K562 (cell line): ENCODE data around the gene KRTAP10-4. TPM values are rescaled to one million over a fixed set of nuclear protein-coding genes. Genes with fewer than 3 reads are reported as not detected.

Experiments
- ATAC-seq: fragments of 200-7000 bp; cut with Tn5 transposase; 3 replicates; pipeline ENCODE4 v1.9.1; 2020; ENCODE audit warnings: moderate library complexity
- BruUV-seq: library from RNA; stranded (reverse); fragments of 400-500 nt; replicated peaks from 2 replicates; lab custom pipeline; 2021; lab: Mats Ljungman, UMichigan
- CTCF ChIA-PET: fragments of 300-600 bp; formaldehyde crosslinking; extraction: SDS; loops from one replicate; lab custom pipeline; 2021; ENCODE audit warnings: low intra/inter-chr PET ratio; lab: Yijun Ruan, JAX
- POLR2A ChIA-PET: fragments of 300-600, 350-650 bp; sonication (Branson Sonifier 250); formaldehyde crosslinking; extraction: SDS; loops from one replicate; lab custom pipeline; 2021; ENCODE audit warnings: antibody characterized with exemption, inconsistent platforms; lab: Yijun Ruan, JAX
- DNase-seq, 4 experiments: peaks; one replicate each; pipeline versions ENCODE4 v3.0.0 to v3.0.0-alpha.2; 2011 to 2018; ENCODE audit warnings: low spot score in 3 of 4, mixed read lengths in 3 of 4; ENCODE audit errors: extremely low read depth in 1 of 4
- FAIRE-seq: peaks from 2 replicates; lab custom pipeline; 2011; peaks lifted over from hg19 to GRCh38; lab: Jason Lieb, UNC
- H2AFZ ChIP-seq: 2 replicates; pipeline ENCODE4 v1.6.0; 2011; ENCODE audit warnings: low read depth, low read length, control low read depth, inconsistent platforms
- H3K27ac ChIP-seq: fragments of 200-600 bp; 3 replicates; pipeline ENCODE4 v1.8.0; 2011; ENCODE audit warnings: low read depth, mild to moderate bottlenecking, control low read depth, inconsistent platforms, low read length, moderate library complexity, mixed read lengths; ENCODE audit errors: extremely low read depth
- H3K27me3 ChIP-seq, 2 experiments: fragments of 300-600 bp in 1 of 2; 2 replicates in 1 of 2; 3 replicates in 1 of 2; pipeline versions ENCODE4 v1.6.0 to v1.8.0; 2011; ENCODE audit warnings: inconsistent platforms in 2 of 2, low read length in 2 of 2, mild to moderate bottlenecking in 1 of 2, mixed read lengths in 1 of 2, moderate library complexity in 1 of 2; ENCODE audit not compliant: control insufficient read depth in 2 of 2, insufficient read depth in 2 of 2
- H3K36me3 ChIP-seq: fragments of 300-600 bp; 3 replicates; pipeline ENCODE4 v1.8.0; 2011; ENCODE audit warnings: mild to moderate bottlenecking, low read length, inconsistent platforms; ENCODE audit not compliant: control insufficient read depth, insufficient read depth
- H3K4me1 ChIP-seq, 2 experiments: fragments of 200-600 bp in 1 of 2; replicated peaks in 1 of 2; 2 replicates in 1 of 2; 3 replicates in 1 of 2; pipeline versions ENCODE4 v1.5.1 to v1.8.0; 2011; ENCODE audit warnings: inconsistent platforms in 2 of 2, low read length in 2 of 2, mild to moderate bottlenecking in 1 of 2, mixed read lengths in 1 of 2, moderate library complexity in 1 of 2; ENCODE audit not compliant: control insufficient read depth in 2 of 2, insufficient read depth in 2 of 2
- H3K4me2 ChIP-seq: 2 replicates; pipeline ENCODE4 v1.6.1; 2011; ENCODE audit warnings: low read length, control low read depth, inconsistent platforms, mixed read lengths; ENCODE audit not compliant: insufficient read depth
- H3K4me3 ChIP-seq: fragments of 200-600 bp; sonication (generic), shearing (Covaris generic); 2 replicates; pipeline ENCODE4 v1.5.1; 2016; ENCODE audit warnings: control low read depth, inconsistent platforms
- H3K79me2 ChIP-seq: fragments of 200-600 bp; 3 replicates; pipeline ENCODE4 v1.8.0; 2011; ENCODE audit warnings: low read length, inconsistent platforms; ENCODE audit not compliant: control insufficient read depth, insufficient read depth
- H3K9ac ChIP-seq, 2 experiments: 2 replicates each; pipeline versions ENCODE4 v1.6.0 to v1.6.1; 2011; ENCODE audit warnings: low read depth in 2 of 2, low read length in 2 of 2, control low read depth in 1 of 2, inconsistent platforms in 1 of 2, mild to moderate bottlenecking in 1 of 2, mixed read lengths in 1 of 2; ENCODE audit not compliant: insufficient read depth in 1 of 2
- H3K9me1 ChIP-seq: one replicate; pipeline ENCODE4 v1.6.0; 2011; ENCODE audit warnings: inconsistent platforms, mild to moderate bottlenecking, low read length, moderate library complexity; ENCODE audit not compliant: control insufficient read depth, insufficient read depth
- H3K9me3 ChIP-seq: replicated peaks from 2 replicates; pipeline ENCODE4 v1.5.1; 2011; ENCODE audit warnings: low read depth, low read length, inconsistent platforms; ENCODE audit not compliant: control insufficient read depth, insufficient read depth
- H4K20me1 ChIP-seq: replicated peaks from 2 replicates; pipeline ENCODE4 v1.6.1; 2011; ENCODE audit warnings: low read length, inconsistent platforms, mixed read lengths; ENCODE audit not compliant: control insufficient read depth, insufficient read depth
- BACH1 ChIP-seq: fragments of 200-800 bp; sonication (Bioruptor generic); IDR thresholded peaks from 2 replicates; pipeline ENCODE4 v1.6.1; 2016; ENCODE audit warnings: missing genetic modification characterization, missing compliant biosample characterization
- CBFB ChIP-seq: sonication (generic); formaldehyde crosslinking; IDR thresholded peaks from 2 replicates; pipeline ENCODE4 v1.4.0; 2020; ENCODE audit warnings: mild to moderate bottlenecking, missing genetic modification reagents
- CBX2 ChIP-seq: fragments of 200-600 bp; sonication (generic); IDR thresholded peaks from one replicate; pipeline ENCODE4 v1.6.1; 2012; ENCODE audit warnings: mild to moderate bottlenecking, low read length, inconsistent platforms; ENCODE audit not compliant: insufficient read depth, poor library complexity, severe bottlenecking
- CTBP1 ChIP-seq: fragments of 450-650 bp; IDR thresholded peaks from 2 replicates; pipeline ENCODE4 v1.6.1; 2016; ENCODE audit warnings: borderline replicate concordance
- EHMT2 ChIP-seq: fragments of 450-650 bp; IDR thresholded peaks from 2 replicates; pipeline ENCODE4 v1.6.1; 2018; ENCODE audit warnings: antibody characterized with exemption
- EP400 ChIP-seq: fragments of 450-650 bp; IDR thresholded peaks from 2 replicates; pipeline ENCODE4 v1.6.1; 2017; ENCODE audit warnings: antibody characterized with exemption, mild to moderate bottlenecking, moderate library complexity
- FOXK1 ChIP-seq: sonication (generic); formaldehyde crosslinking; IDR thresholded peaks from 2 replicates; pipeline ENCODE4 v1.8.0; 2022; ENCODE audit warnings: missing genetic modification reagents, mild to moderate bottlenecking, borderline replicate concordance
- FUS ChIP-seq: fragments of 200-400 bp; formaldehyde crosslinking; optimal IDR thresholded peaks from 2 replicates; pipeline ENCODE3; 2017; ENCODE audit warnings: low read depth, low read length
- IRF2 ChIP-seq: sonication (generic); formaldehyde crosslinking; IDR thresholded peaks from 2 replicates; pipeline ENCODE4 v1.8.1; 2022; ENCODE audit warnings: mild to moderate bottlenecking, missing genetic modification reagents
- MED1 ChIP-seq: sonication (generic); formaldehyde crosslinking; IDR thresholded peaks from 2 replicates; pipeline ENCODE4 v1.8.1; 2023; ENCODE audit warnings: missing genetic modification reagents, borderline replicate concordance
- NFXL1 ChIP-seq: fragments of 450-650 bp; formaldehyde crosslinking; IDR thresholded peaks from 2 replicates; pipeline ENCODE4 v1.4.0; 2021; ENCODE audit warnings: mild to moderate bottlenecking
- PML ChIP-seq: IDR thresholded peaks from 2 replicates; pipeline ENCODE4 v1.6.1; 2012; ENCODE audit warnings: low read length, inconsistent platforms
- PREB ChIP-seq: sonication (generic); formaldehyde crosslinking; IDR thresholded peaks from 2 replicates; pipeline ENCODE4 v1.8.1; 2023; ENCODE audit warnings: mild to moderate bottlenecking, missing genetic modification reagents
- SMARCB1 ChIP-seq: IDR thresholded peaks from 2 replicates; pipeline ENCODE4 v1.6.1; 2011; ENCODE audit warnings: improper control_type of control experiment, low read depth; ENCODE audit not compliant: insufficient read length
- SP1 ChIP-seq: sonication (generic); formaldehyde crosslinking; IDR thresholded peaks from 2 replicates; pipeline ENCODE4 v1.8.1; 2022; ENCODE audit warnings: mild to moderate bottlenecking, missing genetic modification reagents
- TBP ChIP-seq: optimal IDR thresholded peaks from 2 replicates; pipeline ENCODE3; 2011; ENCODE audit warnings: low read depth, low read length, improper control_type of control experiment
- TRIM24 ChIP-seq, 2 experiments: fragments of 450-650 bp; IDR thresholded peaks; 2 replicates each; pipeline ENCODE4 v1.6.1; 2016
- ZC3H11A ChIP-seq: IDR thresholded peaks from 2 replicates; pipeline ENCODE4 v1.6.1; 2012; ENCODE audit warnings: low read depth, low read length, improper control_type of control experiment
- ZNF263 ChIP-seq: sonication (generic); formaldehyde crosslinking; IDR thresholded peaks from 2 replicates; pipeline ENCODE4 v1.8.0; 2022; ENCODE audit warnings: mild to moderate bottlenecking, missing genetic modification reagents, borderline replicate concordance
- WGBS: fragments of 100-300 bp; shearing (Covaris generic); methylation state at CpG from one replicate; pipeline ENCODE4 v1.1.6; 2016; ENCODE audit warnings: low coverage, mixed read lengths; ENCODE audit not compliant: insufficient coverage; ENCODE audit errors: missing lambda C conversion rate; 5-methylcytosine and 5-hydroxymethylcytosine counted together
- in situ Hi-C: fragments of 300-500 bp; cut with MboI; formaldehyde crosslinking; loops from 4 replicates; pipeline ENCODE4 v1.15.0; 2018; ENCODE audit warnings: inconsistent platforms, mixed read lengths
- intact Hi-C: fragments of 100-400 bp; cut with micrococcal nuclease; formaldehyde crosslinking; loops from 2 replicates; pipeline ENCODE4 v1.14.2; 2022
- polyA plus RNA-seq, 8 experiments: library from polyadenylated mRNA; depleted of rRNA in 4 of 8; stranded (reverse) in 5 of 8; unstranded in 3 of 8; fragments of >200 nt; fragmentation: Nextera tagmentation in 2 of 8; fragmentation: Illumina TruSeq in 1 of 8; extraction: Ambion mirVana in 2 of 8; extraction: Trizol in 1 of 8; gene quantifications; 2 replicates each; pipeline versions ENCODE4 v1.2.1 to v1.2.3, GENCODE V29; 2011 to 2014; ENCODE audit warnings: inconsistent platforms in 1 of 8, missing spikeins in 1 of 8
- total RNA-seq, 7 experiments: library from RNA; depleted of rRNA in 6 of 7; stranded (reverse); fragments of >200 nt in 6 of 7; fragmentation: Illumina TruSeq in 2 of 7; extraction: Trizol in 2 of 7; gene quantifications; 2 replicates each; pipeline versions ENCODE4 v1.2.1 to v1.2.3, GENCODE V29; 2011 to 2021; ENCODE audit warnings: low replicate concordance in 1 of 7
- TF ChIP-seq, protein P1 (sequence below): sonication (generic); formaldehyde crosslinking; IDR thresholded peaks from 2 replicates; pipeline ENCODE4 v1.8.1; 2023; ENCODE audit warnings: mild to moderate bottlenecking, missing genetic modification reagents
- TF ChIP-seq, protein P2 (sequence below), 2 experiments: fragments of 450-650 bp in 1 of 2; sonication (generic) in 1 of 2; formaldehyde crosslinking in 1 of 2; IDR thresholded peaks in 1 of 2; conservative IDR thresholded peaks in 1 of 2; 2 replicates each; pipeline versions ENCODE4 v1.6.1 to v1.8.1; 2016 to 2023; ENCODE audit warnings: mild to moderate bottlenecking in 2 of 2, moderate library complexity in 2 of 2, inconsistent platforms in 1 of 2, missing genetic modification reagents in 1 of 2

The KRTAP10-4 gene
- total and polyA plus RNA-seq, 9 of the 15 experiments (the other 6 are each of a cell fraction or from before 2014, with no cell fraction given): not detected

DNA sequence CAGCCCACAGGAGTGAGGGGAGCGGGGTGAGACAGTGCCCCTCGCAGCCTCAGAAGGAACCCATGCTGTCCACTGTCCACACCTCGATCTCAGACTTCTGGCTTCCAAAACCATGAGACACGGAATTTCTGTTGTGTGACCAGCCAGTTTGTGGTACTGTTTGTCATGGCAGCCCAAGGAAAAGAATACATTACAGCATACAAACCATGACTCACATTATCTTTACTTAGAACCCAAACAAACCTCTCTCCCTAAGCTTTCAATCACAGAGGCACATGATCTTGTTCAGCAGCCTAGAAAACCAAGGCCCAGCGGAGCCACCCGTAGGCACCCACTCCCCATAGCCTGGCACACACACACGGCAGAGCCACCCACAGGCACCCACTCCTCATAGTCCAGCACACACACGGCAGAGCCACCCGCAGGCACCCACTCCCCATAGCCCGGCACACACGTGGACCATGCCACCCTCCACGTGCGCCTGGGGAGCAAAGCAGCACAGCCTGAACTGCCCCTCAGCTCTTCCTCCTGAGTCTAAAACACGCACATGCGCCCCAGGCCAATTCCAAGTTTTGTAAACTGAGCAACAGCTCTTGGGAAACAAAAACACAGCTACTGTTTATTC is 458 bp upstream of the KRTAP10-4 start:
- no peaks in the 10 kb centered on the region for H3K36me3 ChIP-seq
- ATAC-seq: no peak
- H4K20me1 ChIP-seq: no peaks in the 10 kb centered on the region
- no peak overlapping the region for H3K4me2 ChIP-seq
- no peak overlapping the region for H3K4me3 ChIP-seq
- no TSS peak for BruUV-seq
- intact Hi-C loops: no loop called here
- no peaks in the 10 kb centered on the region for H3K79me2 ChIP-seq
- peaks cover 0 to 24% of the 10 kb centered on the region in 2 experiments; a peak in 1 of 5 replicates for H3K4me1 ChIP-seq
- no peak overlapping the region for H3K27ac ChIP-seq
- ChIA-PET POLR2A (interaction anchor here (0.8 kb wide), 1 partner anchor 19 kb away, joined by 5 read pairs; the partner anchor contains the start of gene KRTAP10-6), CTCF (no interaction called here)
- in situ Hi-C loops: no loop called here
- peaks cover 20 to 57% of the 10 kb centered on the region in 2 experiments; a peak in 4 of 5 replicates for H3K27me3 ChIP-seq
- peak overlapping the region in 1 of 2 experiments; percentile 33; a peak in 1 of 4 replicates for H3K9ac ChIP-seq
- H3K9me1 ChIP-seq: no peaks in the 10 kb centered on the region
- no peak overlapping the region for H2AFZ ChIP-seq
- no peak for FAIRE-seq
- WGBS: 1% methylated on average over 15 of the region's 15 CpGs
- DNase-seq: peak in 1 of 4 experiments; percentile 10
- H3K9me3 ChIP-seq: no peaks in the 10 kb centered on the region; the same call in none of the 2 replicates
- TF ChIP-seq CBFB (CRISPR knock-in tag): no peak
- TF ChIP-seq, protein P1, sequence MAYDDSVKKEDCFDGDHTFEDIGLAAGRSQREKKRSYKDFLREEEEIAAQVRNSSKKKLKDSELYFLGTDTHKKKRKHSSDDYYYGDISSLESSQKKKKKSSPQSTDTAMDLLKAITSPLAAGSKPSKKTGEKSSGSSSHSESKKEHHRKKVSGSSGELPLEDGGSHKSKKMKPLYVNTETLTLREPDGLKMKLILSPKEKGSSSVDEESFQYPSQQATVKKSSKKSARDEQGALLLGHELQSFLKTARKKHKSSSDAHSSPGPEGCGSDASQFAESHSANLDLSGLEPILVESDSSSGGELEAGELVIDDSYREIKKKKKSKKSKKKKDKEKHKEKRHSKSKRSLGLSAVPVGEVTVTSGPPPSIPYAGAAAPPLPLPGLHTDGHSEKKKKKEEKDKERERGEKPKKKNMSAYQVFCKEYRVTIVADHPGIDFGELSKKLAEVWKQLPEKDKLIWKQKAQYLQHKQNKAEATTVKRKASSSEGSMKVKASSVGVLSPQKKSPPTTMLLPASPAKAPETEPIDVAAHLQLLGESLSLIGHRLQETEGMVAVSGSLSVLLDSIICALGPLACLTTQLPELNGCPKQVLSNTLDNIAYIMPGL: no peak
- TF ChIP-seq NFXL1 (CRISPR knock-in tag): no peak
- no peak for TF ChIP-seq FUS
- no peak for TF ChIP-seq ZC3H11A
- TF ChIP-seq FOXK1 (CRISPR knock-in tag): no peak
- TF ChIP-seq PREB (CRISPR knock-in tag): no peak
- TF ChIP-seq, protein P2, sequence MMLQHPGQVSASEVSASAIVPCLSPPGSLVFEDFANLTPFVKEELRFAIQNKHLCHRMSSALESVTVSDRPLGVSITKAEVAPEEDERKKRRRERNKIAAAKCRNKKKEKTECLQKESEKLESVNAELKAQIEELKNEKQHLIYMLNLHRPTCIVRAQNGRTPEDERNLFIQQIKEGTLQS (IDR thresholded peaks at IDR 0.05): 0 out of 2 replicates have a peak, but pooled peaks have one; percentile 28
- TF ChIP-seq, protein P2 (CRISPR knock-in tag; conservative IDR thresholded peaks at IDR 0.05): no peak
- no peak for TF ChIP-seq IRF2
- no peak for TF ChIP-seq EHMT2
- no peak for TF ChIP-seq ZNF263 (CRISPR knock-in tag)
- TF ChIP-seq TRIM24 (IDR thresholded peaks at IDR 0.05): no peak
- no peak for TF ChIP-seq CBX2
- TF ChIP-seq SP1 (CRISPR knock-in tag): no peak
- TF ChIP-seq SMARCB1: no peak
- no peak for TF ChIP-seq EP400
- TF ChIP-seq BACH1 (tag): no peak
- TF ChIP-seq CTBP1: no peak
- TF ChIP-seq TBP: no peak
- TF ChIP-seq MED1 (CRISPR knock-in tag): no peak
- TF ChIP-seq PML: no peak
